Measurements from ENCODE around the gene SDF4.
"Not testable (repeated sequence)": the region's sequence is repeated elsewhere in the genome, so short reads cannot be mapped to it uniquely, and the experiment has no call there.

SDF4 gene

GRCh38 chr1:1196431-1197187 lies 35.2 kb downstream of the SDF4 start:
- no peak for DNase-seq

- DNase-seq, result not testable (repeated sequence)
Observed at GRCh38 chr1:1195726-1196125, 36.1 kb downstream of the SDF4 start.

GRCh38 chr1:1194723-1195122 lies 37.1 kb downstream of the SDF4 start:
- no peak for DNase-seq

GRCh38 chr1:1191734-1192133 lies 40.1 kb downstream of the SDF4 start:
- DNase-seq, result no peak

GRCh38 chr1:1189111-1189510 lies 42.7 kb downstream of the SDF4 start:
- no peak for DNase-seq

- no peak for DNase-seq
Observed at GRCh38 chr1:1187938-1188337, 43.9 kb downstream of the SDF4 start.

- no peak for DNase-seq
Observed at GRCh38 chr1:1185101-1185765, 46.6 kb downstream of the SDF4 start.

- DNase-seq, result no peak
Observed at GRCh38 chr1:1183833-1184775, 47.7 kb downstream of the SDF4 start.

- DNase-seq, result no peak
Observed at GRCh38 chr1:1183221-1183747, 48.5 kb downstream of the SDF4 start.

GRCh38 chr1:1182491-1183220 lies 49.1 kb downstream of the SDF4 start:
- no peak for DNase-seq

GRCh38 chr1:1181938-1182410 lies 49.8 kb downstream of the SDF4 start:
- DNase-seq, result no peak

- DNase-seq, result no peak
Observed at GRCh38 chr1:1181129-1181937, 50.5 kb downstream of the SDF4 start.

- no peak for DNase-seq
Observed at GRCh38 chr1:1179983-1180861, 51.6 kb downstream of the SDF4 start.

GRCh38 chr1:1179346-1179982 lies 52.3 kb downstream of the SDF4 start:
- no peak for DNase-seq

GRCh38 chr1:1178794-1179331 lies 52.9 kb downstream of the SDF4 start:
- DNase-seq, result no peak

GRCh38 chr1:1177452-1178206 lies 54.2 kb downstream of the SDF4 start:
- no peak for DNase-seq

GRCh38 chr1:1176931-1177330 lies 54.9 kb downstream of the SDF4 start:
- no peak for DNase-seq

GRCh38 chr1:1176063-1176761 lies 55.6 kb downstream of the SDF4 start:
- not testable (repeated sequence) for DNase-seq

Data from NCI-H1694 (cell line).